Glutamatergic neuron (in vitro differentiated cells): ENCODE data around the gene EPC2. TPM values are rescaled to one million over a fixed set of nuclear protein-coding genes. Genes with fewer than 3 reads are reported as not detected.

Experiments used
- DNase-seq: peaks from one replicate; pipeline ENCODE4 v3.0.0; 2022
- H3K27ac Mint-ChIP-seq: one replicate; pipeline ENCODE4 v1.8.0; 2020; ENCODE audit warnings: mild to moderate bottlenecking, mixed read lengths, inconsistent platforms; ENCODE audit not compliant: unreplicated experiment
- H3K27me3 Mint-ChIP-seq: one replicate; pipeline ENCODE4 v1.8.0; 2020; ENCODE audit warnings: mild to moderate bottlenecking, moderate library complexity, mixed read lengths, inconsistent platforms; ENCODE audit not compliant: unreplicated experiment
- H3K36me3 Mint-ChIP-seq: one replicate; pipeline ENCODE4 v1.8.0; 2020; ENCODE audit warnings: mild to moderate bottlenecking, mixed read lengths, inconsistent platforms; ENCODE audit not compliant: unreplicated experiment
- H3K4me1 Mint-ChIP-seq: one replicate; pipeline ENCODE4 v1.8.0; 2020; ENCODE audit warnings: mild to moderate bottlenecking, low read depth, mixed read lengths, inconsistent platforms; ENCODE audit not compliant: unreplicated experiment
- H3K4me3 Mint-ChIP-seq: one replicate; pipeline ENCODE4 v1.8.0; 2020; ENCODE audit warnings: mild to moderate bottlenecking, mixed read lengths, inconsistent platforms; ENCODE audit not compliant: unreplicated experiment
- H3K9me3 Mint-ChIP-seq: one replicate; pipeline ENCODE4 v1.8.0; 2020; ENCODE audit warnings: mild to moderate bottlenecking, moderate library complexity, mixed read lengths, inconsistent platforms; ENCODE audit not compliant: unreplicated experiment
- CTCF ChIP-seq: fragments of 200-600 bp; sonication (generic); IDR thresholded peaks from one replicate; pipeline ENCODE4 v1.5.0; 2021; ENCODE audit not compliant: partially characterized antibody, unreplicated experiment
- long read RNA-seq: library from polyadenylated mRNA; unstranded; transcript quantifications from one replicate; pipeline ENCODE4 v2.0.0, GENCODE V29; 2020; ENCODE audit not compliant: unreplicated experiment
- total RNA-seq: library from RNA; stranded (reverse); fragmentation: NEBNext Ultra II Directional; extraction: Animal tissue kit (Norgen Biotek cat#: 25700); gene quantifications from one replicate; pipeline ENCODE4 v1.2.1, GENCODE V29; 2021; ENCODE audit not compliant: unreplicated experiment

Gene EPC2, protein sequence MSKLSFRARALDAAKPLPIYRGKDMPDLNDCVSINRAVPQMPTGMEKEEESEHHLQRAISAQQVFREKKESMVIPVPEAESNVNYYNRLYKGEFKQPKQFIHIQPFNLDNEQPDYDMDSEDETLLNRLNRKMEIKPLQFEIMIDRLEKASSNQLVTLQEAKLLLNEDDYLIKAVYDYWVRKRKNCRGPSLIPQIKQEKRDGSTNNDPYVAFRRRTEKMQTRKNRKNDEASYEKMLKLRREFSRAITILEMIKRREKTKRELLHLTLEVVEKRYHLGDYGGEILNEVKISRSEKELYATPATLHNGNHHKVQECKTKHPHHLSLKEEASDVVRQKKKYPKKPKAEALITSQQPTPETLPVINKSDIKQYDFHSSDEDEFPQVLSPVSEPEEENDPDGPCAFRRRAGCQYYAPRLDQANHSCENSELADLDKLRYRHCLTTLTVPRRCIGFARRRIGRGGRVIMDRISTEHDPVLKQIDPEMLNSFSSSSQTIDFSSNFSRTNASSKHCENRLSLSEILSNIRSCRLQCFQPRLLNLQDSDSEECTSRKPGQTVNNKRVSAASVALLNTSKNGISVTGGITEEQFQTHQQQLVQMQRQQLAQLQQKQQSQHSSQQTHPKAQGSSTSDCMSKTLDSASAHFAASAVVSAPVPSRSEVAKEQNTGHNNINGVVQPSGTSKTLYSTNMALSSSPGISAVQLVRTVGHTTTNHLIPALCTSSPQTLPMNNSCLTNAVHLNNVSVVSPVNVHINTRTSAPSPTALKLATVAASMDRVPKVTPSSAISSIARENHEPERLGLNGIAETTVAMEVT
- total RNA-seq = 40.9 TPM
- long read RNA-seq = 0 reads

- Mint-ChIP-seq H3K4me3 (peak within 1 kb of the TSS; percentile 98), H3K27ac (peak within 1 kb of the TSS; percentile 98), H3K27me3 (peaks cover 10% of the 10 kb centered on the region), H3K4me1 (peaks cover 11% of the 10 kb centered on the region), H3K36me3 (no peaks in the 10 kb centered on the region), H3K9me3 (peaks cover 10% of the 10 kb centered on the region)
- TF ChIP-seq CTCF = no peak
- peak; percentile 90 for DNase-seq
Observed at GRCh38 chr2:148643998-148644882, at the start of gene EPC2. Gene EPC2, plus strand, starts transcription at chr2:148644751. Its CDS starts 267 bp downstream, at chr2:148645018.

GRCh38 chr2:148596018-148596417 is 48.5 kb upstream of the EPC2 start:
- no peak overlapping the region for H3K4me3 Mint-ChIP-seq
- H3K27me3 Mint-ChIP-seq = peaks cover 2% of the 10 kb centered on the region
- no peak for TF ChIP-seq CTCF
- H3K36me3 Mint-ChIP-seq = no peaks in the 10 kb centered on the region
- H3K4me1 Mint-ChIP-seq = no peaks in the 10 kb centered on the region
- no peak overlapping the region for H3K27ac Mint-ChIP-seq
- H3K9me3 Mint-ChIP-seq = peaks cover 2% of the 10 kb centered on the region
- DNase-seq = no peak

DNA sequence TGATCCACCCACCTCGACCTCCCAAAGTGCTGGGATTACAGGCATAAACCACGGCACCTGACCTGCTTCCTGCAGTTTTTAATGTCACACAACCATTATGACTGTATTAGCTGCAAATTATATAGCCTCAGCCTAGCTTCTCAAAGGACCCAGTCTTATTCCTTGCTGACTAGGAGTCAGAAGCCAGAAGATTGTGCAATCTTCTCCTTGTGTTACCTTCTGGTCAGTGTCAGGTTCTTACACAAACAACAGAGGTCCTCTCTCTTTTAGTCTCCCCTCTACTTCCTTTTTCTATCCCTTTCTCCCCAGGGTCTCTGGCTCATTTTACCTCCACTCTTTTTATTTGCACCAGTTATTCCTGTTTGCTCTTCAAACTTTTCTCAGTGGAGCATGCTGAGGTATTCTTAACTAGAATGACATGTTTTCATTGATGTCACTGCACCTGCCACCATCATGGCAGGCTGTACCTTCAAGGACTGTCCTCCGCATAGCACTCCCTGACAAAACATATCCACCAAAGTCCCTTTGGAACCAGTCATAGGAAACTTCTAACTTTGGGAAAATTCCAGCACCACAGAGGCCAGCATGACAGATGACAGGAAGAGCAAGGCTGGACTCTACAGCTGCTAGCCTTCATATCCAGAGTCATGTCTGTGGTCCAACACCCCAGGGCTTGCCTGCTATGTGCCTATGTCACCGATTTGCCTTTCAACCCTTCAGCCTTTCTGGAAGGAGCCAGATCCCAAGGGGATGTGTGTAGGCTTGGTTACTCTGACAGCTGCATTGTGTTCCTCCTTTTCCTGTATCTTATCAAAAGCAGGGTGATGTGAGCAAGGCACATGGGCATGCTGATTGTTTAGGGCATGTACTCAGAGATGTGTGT is 45.2 kb upstream of the EPC2 start:
- H3K4me1 Mint-ChIP-seq = no peaks in the 10 kb centered on the region
- peaks cover 8% of the 10 kb centered on the region for H3K36me3 Mint-ChIP-seq
- no peak for TF ChIP-seq CTCF
- no peak overlapping the region for H3K4me3 Mint-ChIP-seq
- no peak overlapping the region for H3K27ac Mint-ChIP-seq
- no peak for DNase-seq
- peaks cover 2% of the 10 kb centered on the region for H3K27me3 Mint-ChIP-seq
- peaks cover 4% of the 10 kb centered on the region for H3K9me3 Mint-ChIP-seq

DNA sequence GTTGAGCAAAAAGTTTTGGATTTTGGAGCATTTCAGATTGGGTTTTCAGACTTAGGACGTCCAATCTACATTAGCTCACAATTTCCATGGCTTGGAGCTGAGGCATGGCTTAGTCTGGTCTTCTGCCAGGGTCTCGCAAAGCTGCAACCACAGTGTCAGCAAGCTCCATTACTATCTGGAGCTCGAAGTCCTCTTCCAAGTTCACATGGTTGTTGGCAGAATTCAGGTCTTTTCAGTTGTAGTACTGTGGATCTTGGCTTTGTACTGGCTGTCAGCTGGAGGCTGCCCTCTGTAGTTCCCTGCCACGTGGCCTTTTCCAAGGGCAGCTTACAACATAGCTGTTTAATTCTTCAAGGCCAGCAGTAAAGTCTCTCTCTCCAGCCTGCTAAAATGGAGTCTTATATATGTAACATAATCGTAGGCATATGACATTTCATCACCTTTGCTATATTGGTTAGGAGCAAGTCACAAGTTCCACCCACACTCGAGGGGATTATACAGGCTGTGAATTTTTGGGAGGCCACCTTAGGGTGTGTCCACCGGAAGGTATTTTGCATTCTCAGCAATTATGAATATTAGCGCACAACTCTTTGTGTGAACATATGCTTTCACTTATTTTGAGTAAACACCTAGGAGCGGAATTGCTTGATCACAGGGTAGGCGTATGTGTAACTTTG is 41.5 kb upstream of the EPC2 start:
- no peak for TF ChIP-seq CTCF
- Mint-ChIP-seq H3K27me3 (peaks cover 4% of the 10 kb centered on the region), H3K36me3 (peaks cover 13% of the 10 kb centered on the region), H3K4me1 (peaks cover 5% of the 10 kb centered on the region), H3K27ac (no peak overlapping the region), H3K4me3 (no peak overlapping the region), H3K9me3 (peaks cover 5% of the 10 kb centered on the region)
- DNase-seq = no peak
